ENCODE data around the gene C21orf91. TPM values are rescaled to one million over a fixed set of nuclear protein-coding genes. Genes with fewer than 3 reads are reported as not detected.

The C21orf91 gene
- total and polyA plus RNA-seq, 2 donors (not counting 3 experiments of a cell fraction or from before 2014, with no cell fraction given): 1.3 to 4.2 TPM

GRCh38 chr21:17789069-17789468 lies 30.1 kb downstream of the C21orf91 start:
- no peaks in the 10 kb centered on the region for H3K27me3 ChIP-seq (ENCODE audit: control insufficient read depth in 2 of 2, insufficient read depth in 2 of 2, low read length in 2 of 2)
- dilution Hi-C loops (cut with MboI; ENCODE audit: extremely low pct_ligation_motif_present, low sequenced_read_pairs) (no loop called here), intact Hi-C loops (cut with micrococcal nuclease) (no loop called here)
- no peaks in the 10 kb centered on the region for H3K9me3 ChIP-seq (replicated peaks; ENCODE audit: control insufficient read depth, insufficient read depth, low read length)
- DNase-seq (ENCODE audit: low read depth, low spot score): no peak
- no peak for FAIRE-seq
- TF ChIP-seq POLR2AphosphoS5 (IDR thresholded peaks at IDR 0.05; ENCODE audit: insufficient read depth, low read depth, low read length): no peak
- TF ChIP-seq, protein P1, sequence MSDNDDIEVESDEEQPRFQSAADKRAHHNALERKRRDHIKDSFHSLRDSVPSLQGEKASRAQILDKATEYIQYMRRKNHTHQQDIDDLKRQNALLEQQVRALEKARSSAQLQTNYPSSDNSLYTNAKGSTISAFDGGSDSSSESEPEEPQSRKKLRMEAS (IDR thresholded peaks at IDR 0.05; ENCODE audit: insufficient read depth, insufficient read length): no peak
- TF ChIP-seq FOS (IDR thresholded peaks at IDR 0.05; ENCODE audit: borderline replicate concordance, insufficient read depth, low read length): no peak
- TF ChIP-seq GATA2 (IDR thresholded peaks at IDR 0.05; ENCODE audit: insufficient read depth, insufficient read length, low read depth, low read length): no peak
- no peak for TF ChIP-seq JUN (IDR thresholded peaks at IDR 0.05; ENCODE audit: borderline replicate concordance, insufficient read depth, insufficient read length, low read depth)
- no peak for TF ChIP-seq CTCF (IDR thresholded peaks at IDR 0.05; ENCODE audit: extremely low read depth in 1 of 2, insufficient read depth in 1 of 2, low read depth in 1 of 2, low read length in 2 of 2)
- no peak for TF ChIP-seq POLR2A (IDR thresholded peaks at IDR 0.05; ENCODE audit: low read depth, low read length)
- TF ChIP-seq MYC (IDR thresholded peaks at IDR 0.05; ENCODE audit: low read depth, low read length): no peak
- TF ChIP-seq EZH2 (IDR thresholded peaks at IDR 0.05; ENCODE audit: borderline replicate concordance, low read depth, low read length, severe bottlenecking): no peak
- H2AFZ ChIP-seq (ENCODE audit: low read depth, low read length): no peak overlapping the region
- no peak overlapping the region for H3K4me2 ChIP-seq (ENCODE audit: insufficient read depth, low read length)
- no peak overlapping the region for H3K9ac ChIP-seq (replicated peaks; ENCODE audit: extremely low read depth, insufficient read depth, low read length)
- H3K4me1 ChIP-seq (ENCODE audit: control insufficient read depth, extremely low read depth, insufficient read depth, low read length): no peaks in the 10 kb centered on the region
- H3K27ac ChIP-seq (ENCODE audit: insufficient read depth, low read depth, low read length): no peak overlapping the region
- H3K79me2 ChIP-seq (ENCODE audit: control insufficient read depth, insufficient read depth, low read length): no peaks in the 10 kb centered on the region
- no peaks in the 10 kb centered on the region for H4K20me1 ChIP-seq (replicated peaks; ENCODE audit: control insufficient read depth, extremely low read depth, insufficient read depth, low read length)
- POLR2A ChIA-PET: no interaction called here
- CTCF ChIA-PET: no interaction called here
- peaks cover 0 to 2% of the 10 kb centered on the region in 2 experiments for H3K36me3 ChIP-seq (ENCODE audit: control insufficient read depth in 2 of 2, extremely low read depth in 1 of 2, insufficient read depth in 2 of 2, low read length in 2 of 2)
- no peak overlapping the region for H3K4me3 ChIP-seq (replicated peaks in 1 of 3; ENCODE audit: insufficient read depth in 1 of 3, low read depth in 1 of 3, low read length in 3 of 3)
- no TSS peak for BruUV-seq (replicated peaks)
- no peaks in the 10 kb centered on the region for H3K9me1 ChIP-seq (replicated peaks; ENCODE audit: control insufficient read depth, extremely low read depth, insufficient read depth, low read length)
